NCI-H1048 (cell line): Measurements from ENCODE around the gene LARP6.
"Not testable (repeated sequence)": the region's sequence is repeated elsewhere in the genome, so short reads cannot be mapped to it uniquely, and the experiment has no call there.

Experiments
- DNase-seq: peaks from one replicate; lab custom pipeline; 2025; lab: John Stamatoyannopoulos, UW

Gene LARP6

GRCh38 chr15:70829371-70830166, 24.4 kb downstream of the LARP6 start:
- DNase-seq, result no peak

- DNase-seq, result no peak
Observed at GRCh38 chr15:70827721-70828120, 26.2 kb downstream of the LARP6 start.

GRCh38 chr15:70826634-70827033, 27.3 kb downstream of the LARP6 start:
- no peak for DNase-seq

- DNase-seq, result no peak
Observed at GRCh38 chr15:70825841-70826240, 28.1 kb downstream of the LARP6 start.

GRCh38 chr15:70823196-70823595, 30.8 kb downstream of the LARP6 start:
- DNase-seq, result no peak

GRCh38 chr15:70820214-70820613, 33.7 kb downstream of the LARP6 start:
- no peak for DNase-seq

GRCh38 chr15:70818580-70818979, 35.4 kb downstream of the LARP6 start:
- DNase-seq, result no peak

- DNase-seq, result no peak
Observed at GRCh38 chr15:70817266-70817665, 36.7 kb downstream of the LARP6 start.

GRCh38 chr15:70815604-70816003, 38.4 kb downstream of the LARP6 start:
- no peak for DNase-seq

GRCh38 chr15:70815011-70815410, 38.9 kb downstream of the LARP6 start:
- not testable (repeated sequence) for DNase-seq

GRCh38 chr15:70812827-70813364, 41.1 kb downstream of the LARP6 start:
- no peak for DNase-seq

- no peak for DNase-seq
Observed at GRCh38 chr15:70810916-70811578, 42.9 kb downstream of the LARP6 start.

- DNase-seq, result no peak
Observed at GRCh38 chr15:70806992-70807712, 46.8 kb downstream of the LARP6 start.

- not testable (repeated sequence) for DNase-seq
Observed at GRCh38 chr15:70804388-70804787, 49.6 kb downstream of the LARP6 start.

GRCh38 chr15:70802629-70803028, 51.3 kb downstream of the LARP6 start:
- DNase-seq, result no peak

- DNase-seq, result no peak
Observed at GRCh38 chr15:70801109-70801508, 52.8 kb downstream of the LARP6 start.

GRCh38 chr15:70799667-70800450, 54.1 kb downstream of the LARP6 start:
- no peak for DNase-seq

GRCh38 chr15:70797464-70797863, 56.5 kb downstream of the LARP6 start:
- no peak for DNase-seq

GRCh38 chr15:70796516-70797310, 57.2 kb downstream of the LARP6 start:
- DNase-seq, result no peak

- DNase-seq, result no peak
Observed at GRCh38 chr15:70795311-70795665, 58.7 kb downstream of the LARP6 start.
